Stimulated activated CD8-positive, alpha-beta memory T cell treated with anti-CD3 and anti-CD28 coated beads, Interleukin-2, amount 100 ng/mL, for 48 hours (primary cell): ENCODE results near the gene NOL11.
"Not testable (repeated sequence)": the region's sequence is repeated elsewhere in the genome, so short reads cannot be mapped to it uniquely, and the experiment has no call there.

Experiments
- DNase-seq, 2 donors: peaks; one replicate each; pipeline ENCODE4 v3.0.0-alpha.2; 2020; ENCODE audit warnings: low read depth in 2 of 2

NOL11 gene

DNA sequence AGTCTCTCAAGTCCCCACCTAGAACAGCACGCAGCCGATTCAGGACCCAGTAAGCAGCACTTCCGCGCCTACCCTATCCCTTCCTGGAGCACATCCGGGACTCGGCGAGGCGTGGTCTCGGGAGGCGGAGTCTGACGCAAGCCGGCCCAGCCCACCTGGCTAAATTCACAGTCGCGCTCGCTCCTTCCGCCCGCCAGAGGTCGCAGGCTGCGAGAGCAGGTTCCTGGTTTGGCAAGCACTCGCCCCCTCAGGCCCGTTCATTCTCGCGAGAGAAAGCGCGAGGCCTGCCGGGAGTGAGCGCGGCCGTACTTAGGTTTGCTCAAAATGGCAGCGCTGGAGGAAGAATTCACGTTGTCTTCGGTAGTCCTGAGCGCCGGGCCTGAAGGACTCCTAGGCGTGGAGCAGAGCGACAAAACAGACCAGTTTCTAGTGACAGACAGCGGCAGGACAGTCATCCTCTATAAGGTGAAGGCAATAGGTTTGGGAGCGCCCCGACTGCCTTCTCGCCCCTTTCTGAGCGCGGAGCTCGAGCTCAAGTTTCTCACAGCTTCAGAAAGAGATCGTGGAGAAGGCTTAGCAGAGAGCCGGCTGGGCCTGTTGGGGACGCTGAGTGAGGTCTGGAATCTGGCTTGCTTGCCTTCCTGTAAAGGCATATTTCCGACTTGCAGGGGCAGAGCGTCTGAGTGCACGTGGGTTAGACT, at the start of gene NOL11:
Gene NOL11 (plus strand): TSS at position 313 of the 701 bp plus-strand sequence. CDS start 12 bp downstream, at position 325.
- peak; percentile 97 to 99 for DNase-seq

DNA sequence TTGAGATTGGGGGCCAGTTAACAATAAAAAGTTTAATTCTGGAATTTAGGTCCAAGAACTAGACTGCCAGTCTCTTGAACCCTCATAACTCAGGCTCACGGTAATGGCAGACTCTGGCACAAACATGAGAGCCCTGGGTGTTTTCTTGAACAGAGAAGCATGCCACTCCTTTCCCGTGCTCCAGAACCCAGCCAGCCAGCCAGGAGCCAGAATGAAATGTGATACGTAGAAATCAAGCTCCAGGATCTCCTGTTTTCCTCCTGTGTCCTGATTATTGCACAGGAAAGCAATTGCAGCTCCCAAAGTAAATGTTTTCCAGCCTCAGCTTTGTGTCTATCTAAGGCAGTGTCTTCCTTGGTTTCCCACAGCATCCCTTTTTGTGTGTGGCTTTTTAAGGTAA, 46.2 kb upstream of the NOL11 start:
- DNase-seq, result no peak

DNA sequence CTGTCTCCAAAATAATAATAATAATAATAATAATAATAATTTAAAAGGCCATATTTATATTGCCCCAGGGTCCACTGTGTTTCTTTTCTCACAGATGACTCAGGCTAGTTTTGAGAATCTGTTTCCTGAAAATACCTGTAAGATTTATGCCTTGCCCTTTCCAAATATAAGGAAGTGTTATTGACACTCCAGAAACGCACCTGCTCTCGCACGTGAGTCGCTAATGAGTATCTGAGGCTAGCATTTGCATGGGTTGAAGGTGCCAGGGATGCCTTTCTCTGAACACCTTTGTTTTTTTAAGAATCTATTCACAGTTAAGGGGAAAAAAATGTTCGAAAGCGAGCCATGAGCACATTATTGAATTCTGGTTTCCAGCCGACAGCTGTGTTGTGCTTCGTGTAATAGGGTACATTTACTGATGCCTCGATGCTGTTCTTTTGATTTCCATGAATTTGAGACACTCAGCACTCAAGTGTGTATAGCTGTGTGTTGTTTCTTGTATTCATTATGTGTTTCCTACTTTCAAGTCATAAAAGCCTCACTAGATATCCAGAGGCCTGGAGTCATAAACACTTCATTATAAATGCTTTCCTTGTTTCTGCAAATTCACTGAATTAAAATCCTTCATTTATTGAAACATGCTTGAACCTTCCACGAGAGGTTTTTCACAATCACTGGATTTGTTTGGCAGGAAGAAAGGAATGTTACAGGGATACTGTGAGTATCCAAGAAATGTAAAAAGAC, 45.0 kb upstream of the NOL11 start:
- no peak for DNase-seq

DNA sequence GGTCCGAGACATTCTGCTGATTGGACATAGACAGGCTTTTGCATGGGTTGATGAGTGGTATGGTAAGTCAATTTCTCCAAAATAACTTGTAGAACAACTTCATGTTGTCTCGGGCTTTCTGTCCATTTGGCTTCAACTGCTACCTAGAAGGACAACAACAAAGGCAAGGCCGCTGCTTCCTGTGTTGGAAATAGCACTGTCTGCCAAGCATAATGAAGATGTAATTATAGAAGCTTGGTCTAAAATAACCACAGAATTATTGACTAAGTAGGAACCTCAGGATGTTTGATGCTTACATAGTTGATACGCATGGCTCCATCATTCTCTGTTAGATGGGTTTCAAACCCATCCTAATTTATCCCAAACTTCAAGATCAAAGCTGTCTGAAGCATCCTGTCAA, 42.3 kb upstream of the NOL11 start:
- no peak for DNase-seq

DNA sequence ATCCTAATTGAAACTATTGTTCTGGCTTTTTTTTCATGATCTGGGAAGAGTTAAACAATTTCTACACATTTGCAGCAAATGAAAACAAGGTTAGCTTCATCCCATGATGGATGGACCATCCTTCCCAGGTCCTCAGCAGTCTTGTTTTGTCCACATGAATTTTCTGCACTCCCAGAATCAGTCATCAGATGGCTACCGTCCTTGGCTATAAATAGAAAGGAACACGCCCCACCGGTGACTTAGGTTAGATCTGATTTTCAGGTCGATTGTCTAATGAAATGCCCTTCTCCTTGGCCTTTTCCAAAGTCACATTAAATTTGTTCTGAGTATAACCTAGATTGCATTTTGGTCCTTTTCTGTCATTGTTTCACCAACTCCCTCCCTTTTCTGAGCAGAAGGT, 41.4 kb upstream of the NOL11 start:
- no peak for DNase-seq

DNA sequence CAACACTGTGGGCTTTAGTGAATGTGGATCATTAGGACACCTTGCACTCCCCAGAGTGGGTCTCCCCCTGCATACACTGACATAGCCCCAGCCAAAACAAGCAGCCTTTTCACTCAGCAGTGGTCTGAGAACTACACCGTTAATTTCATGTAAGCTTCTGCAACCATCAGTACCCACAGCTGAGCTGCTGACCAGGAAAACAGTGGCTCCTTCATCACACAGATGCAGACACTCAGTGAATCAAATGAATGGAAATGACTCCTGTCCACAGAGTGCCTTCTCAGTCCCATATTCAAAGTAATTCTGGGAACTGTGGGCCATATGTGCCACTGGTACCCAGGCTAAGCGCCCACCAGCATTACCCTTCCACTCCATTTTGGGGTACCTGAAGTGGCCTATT, 39.3 kb upstream of the NOL11 start:
- no peak for DNase-seq

DNA sequence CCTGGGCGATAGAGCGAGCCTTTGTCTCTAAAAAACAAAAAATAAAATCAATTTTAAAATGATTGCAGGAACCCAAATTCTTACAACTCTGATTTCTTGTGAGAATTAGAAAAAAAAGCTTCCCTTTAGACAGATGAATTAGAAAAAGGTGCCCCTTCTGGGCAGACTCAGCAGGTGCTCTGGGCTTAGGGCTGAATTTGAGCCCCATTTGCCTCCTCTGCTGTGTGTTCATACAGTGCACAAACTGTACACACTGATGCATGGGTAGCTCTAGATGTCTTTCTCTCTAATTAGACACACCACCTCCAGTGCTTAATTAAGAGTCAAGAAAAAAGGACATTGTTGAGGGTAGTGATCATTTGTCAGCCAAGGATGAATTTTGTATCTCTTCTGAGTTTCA, 38.5 kb upstream of the NOL11 start:
- no peak for DNase-seq

DNA sequence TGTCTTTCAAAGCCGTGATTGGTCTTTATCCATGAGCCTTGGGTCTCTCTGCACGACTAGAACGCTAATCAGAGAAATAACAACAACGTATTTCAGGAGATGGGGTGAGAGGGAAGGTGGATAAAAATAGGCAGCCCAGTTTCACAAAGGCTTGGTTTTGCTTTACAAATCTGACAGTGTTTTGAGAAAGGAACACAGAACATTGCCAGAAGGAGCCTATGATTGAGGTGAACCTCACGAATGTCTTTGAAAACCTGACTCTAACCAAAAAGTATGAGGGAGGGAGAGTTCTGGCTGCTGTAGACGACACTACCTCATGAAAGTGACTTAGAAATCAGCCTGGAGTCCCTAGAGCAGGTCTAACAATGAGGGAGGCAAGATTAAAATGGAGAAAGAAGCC, 38.0 kb upstream of the NOL11 start:
- DNase-seq, result no peak

DNA sequence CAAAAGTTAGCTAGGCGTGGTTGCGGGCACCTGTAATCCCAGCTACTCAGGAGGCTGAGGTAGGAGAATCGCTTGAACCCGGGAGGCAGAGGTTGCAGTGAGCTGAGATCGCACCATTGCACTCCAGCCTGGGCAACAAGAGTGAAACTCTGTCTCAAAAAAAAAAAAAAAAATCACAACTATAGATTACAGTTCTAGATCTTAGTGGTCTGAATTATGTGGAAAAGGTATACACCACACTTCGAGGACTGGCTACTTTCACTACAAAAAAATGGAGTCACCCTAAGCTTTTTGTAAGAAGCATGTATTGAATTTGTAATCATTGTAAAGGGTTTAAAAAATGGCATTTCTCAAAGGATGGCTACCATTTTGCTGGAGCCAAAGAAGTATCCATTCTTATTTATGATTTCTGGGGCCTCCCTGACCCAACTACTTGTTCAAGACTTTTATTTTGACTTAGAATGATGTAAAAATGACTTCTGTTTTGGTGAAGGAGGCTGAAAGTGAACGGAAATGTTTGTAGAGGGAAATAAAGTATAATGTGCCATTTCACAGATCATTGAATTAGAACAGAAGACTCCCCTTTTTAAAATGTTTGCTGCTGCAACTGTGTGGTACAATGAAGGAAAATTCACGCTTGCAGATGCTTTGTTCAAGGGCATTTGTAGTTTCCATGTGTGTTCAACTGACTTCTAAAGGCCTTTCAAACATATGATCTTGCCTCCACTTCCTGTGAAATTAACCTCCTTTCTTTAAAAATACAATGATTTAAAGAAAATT, 37.1 kb upstream of the NOL11 start:
- no peak for DNase-seq

DNA sequence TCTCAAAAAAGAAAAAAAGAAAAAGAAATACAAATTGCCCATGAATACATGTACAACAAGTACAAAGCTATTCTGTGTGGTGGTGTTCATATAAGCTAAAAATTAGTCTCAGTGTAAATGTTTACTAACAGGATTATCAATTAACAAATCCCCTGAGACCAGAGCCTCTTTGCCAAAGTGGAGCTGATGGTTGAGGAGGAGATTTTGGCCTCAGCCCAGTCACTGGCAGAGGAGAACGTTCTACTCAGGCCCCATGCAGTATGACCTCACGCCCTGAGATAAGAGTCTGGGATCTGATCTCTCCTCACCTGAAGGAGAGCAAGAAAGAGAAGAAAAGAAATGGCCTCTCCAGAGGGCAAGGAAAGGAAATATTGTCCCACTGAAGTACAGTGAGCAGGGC, 35.5 kb upstream of the NOL11 start:
- no peak for DNase-seq

DNA sequence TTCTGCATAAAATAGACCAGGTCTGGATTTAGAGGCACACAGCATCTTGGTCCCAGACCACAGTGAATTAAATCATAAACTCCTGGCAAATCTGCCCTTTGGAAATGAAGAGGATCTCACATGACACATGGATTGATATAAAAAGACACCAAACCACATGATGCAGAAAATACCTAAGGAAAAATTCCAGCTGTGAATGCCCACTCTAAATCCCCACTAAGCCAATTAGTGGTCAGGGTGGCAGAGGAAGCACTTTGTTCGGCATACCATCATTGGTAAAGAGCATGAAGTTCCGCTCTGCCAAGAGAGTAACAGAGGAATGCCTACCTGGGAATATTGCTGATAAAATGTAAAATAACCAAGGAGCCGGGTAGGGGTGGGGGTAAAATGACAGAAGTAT, 32.4 kb upstream of the NOL11 start:
- no peak for DNase-seq

DNA sequence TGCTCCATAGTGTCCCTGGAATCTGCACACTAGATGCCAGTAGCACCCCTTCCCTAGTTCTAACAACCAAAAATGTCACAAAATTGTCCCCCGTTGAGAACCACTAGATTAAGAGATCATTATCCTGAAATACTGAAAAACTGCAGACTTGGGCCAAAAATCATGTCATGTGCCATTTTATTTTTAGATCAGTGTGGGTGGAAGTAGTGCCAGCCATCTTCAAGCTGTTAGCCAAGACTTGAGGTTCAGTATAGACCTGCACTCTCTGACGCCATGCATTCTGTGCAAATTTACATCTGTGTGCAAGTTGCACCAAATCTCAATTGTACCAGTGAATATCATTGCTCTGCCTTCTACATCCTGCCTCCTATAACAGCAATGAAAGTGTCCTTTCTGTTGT, 31.5 kb upstream of the NOL11 start:
- DNase-seq, result no peak

DNA sequence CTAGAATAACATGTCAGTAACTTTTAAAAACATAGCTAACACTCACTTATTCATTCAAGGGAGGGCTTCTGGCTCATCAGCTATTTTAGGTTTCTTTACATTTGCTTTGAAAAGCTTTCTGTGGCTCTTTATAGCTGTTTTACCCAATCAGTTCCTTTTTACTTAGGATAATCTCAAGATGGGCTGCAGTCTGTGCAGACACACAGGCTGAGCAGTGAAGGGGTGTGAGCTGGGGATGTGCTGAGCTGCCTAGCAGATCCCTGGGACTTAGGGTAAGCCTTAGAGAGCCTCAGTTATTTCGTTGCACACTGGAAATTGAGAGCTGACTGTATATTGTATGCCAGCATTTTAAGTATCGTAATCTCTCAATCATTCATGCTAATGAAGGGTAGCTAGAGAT, 30.2 kb upstream of the NOL11 start:
- DNase-seq, result no peak

DNA sequence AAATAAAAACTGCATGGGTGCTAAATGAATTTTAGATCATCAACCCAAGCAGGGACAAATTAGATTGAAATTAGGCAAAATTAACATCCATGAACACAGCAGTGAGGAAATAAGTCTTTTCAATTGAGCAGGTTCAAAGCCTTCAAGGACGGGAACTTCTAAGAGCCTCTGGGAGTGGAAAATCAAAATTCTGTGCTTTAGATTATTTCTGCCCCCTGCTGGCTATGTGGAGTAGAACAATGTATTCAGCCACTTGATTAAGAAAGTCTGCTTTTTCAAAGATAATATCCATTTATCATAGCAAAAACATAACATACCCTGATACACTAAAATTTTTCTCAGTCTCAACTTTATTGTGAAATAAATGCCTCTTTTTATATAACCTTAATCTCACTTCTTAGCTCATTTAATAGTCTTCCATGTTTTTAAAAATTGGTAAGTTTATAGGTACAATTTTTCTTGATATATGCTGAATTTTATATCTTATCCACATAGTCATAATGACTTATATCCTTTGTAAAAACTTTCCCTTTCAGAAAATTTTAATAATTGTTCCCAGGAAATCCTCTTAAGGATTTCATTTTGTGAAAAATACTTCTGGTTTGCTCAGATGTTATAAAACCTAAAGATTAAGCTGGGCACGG, 28.1 kb upstream of the NOL11 start:
- DNase-seq, result no peak

DNA sequence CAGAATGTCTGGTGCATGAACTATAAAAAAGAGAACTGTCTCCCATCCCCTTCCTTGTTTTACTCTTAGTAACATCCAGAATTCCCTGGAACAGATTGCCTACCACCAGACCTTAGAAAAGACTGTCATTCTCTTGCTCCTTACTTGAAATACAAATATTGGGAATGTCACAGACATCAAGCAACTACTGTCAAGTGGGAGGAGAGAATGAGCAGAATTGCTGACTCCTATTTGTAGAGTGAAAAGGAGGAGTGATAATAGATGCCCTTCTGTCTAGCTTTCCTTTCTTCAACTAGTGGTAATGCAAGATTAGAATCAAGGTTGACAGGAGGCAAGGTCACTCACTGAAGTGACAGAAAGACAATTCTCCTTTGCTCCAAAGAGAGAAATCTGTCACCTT, 23.9 kb upstream of the NOL11 start:
- no peak for DNase-seq

DNA sequence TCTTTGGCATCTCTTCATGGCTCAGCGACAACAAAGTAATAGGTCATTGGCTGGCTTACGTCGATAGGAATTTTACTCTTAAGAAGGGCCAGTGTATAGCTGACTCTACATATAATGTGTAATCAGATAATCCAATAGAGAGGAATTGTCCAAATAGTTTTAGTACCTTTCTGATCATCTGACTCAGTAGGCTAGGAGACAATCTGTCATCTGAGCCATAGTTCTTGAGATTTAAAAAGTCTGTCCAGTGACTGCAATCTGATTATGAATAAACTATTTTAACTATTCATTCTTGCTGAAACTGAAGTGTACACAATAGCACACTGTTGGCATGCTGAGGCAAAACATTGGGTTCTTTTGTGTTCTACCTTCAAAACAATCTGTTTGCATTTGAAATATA, 21.4 kb upstream of the NOL11 start:
- DNase-seq, result no peak

DNA sequence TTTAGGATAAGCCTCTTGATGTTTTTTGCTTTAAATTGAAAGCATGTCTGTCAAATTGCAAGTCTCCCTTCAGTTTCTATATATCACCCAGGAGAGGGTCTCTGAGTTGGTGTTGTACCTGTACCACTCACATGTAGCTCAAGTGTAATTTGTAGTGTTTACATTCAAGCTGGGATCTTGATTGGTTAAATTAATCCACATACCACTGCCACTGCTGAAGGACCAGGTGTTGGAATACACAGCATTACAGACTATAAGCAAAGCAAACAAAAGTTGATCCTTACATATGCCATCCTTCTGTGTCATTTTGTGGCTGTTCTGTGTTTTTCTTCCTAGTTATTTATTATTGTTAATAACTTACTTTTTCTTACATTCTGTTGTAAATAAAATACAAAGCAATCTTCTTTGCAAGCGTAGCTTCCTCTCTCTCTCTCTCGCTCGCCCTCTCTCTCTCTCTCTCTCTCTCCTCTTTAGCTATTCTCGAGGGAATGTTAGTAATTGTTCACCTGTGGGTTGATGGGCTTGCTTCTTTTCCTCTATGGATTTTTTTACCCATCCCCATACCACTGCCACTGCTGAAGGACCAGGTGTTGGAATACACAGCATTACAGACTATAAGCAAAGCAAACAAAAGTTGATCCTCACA, 20.8 kb upstream of the NOL11 start:
- no peak for DNase-seq

DNA sequence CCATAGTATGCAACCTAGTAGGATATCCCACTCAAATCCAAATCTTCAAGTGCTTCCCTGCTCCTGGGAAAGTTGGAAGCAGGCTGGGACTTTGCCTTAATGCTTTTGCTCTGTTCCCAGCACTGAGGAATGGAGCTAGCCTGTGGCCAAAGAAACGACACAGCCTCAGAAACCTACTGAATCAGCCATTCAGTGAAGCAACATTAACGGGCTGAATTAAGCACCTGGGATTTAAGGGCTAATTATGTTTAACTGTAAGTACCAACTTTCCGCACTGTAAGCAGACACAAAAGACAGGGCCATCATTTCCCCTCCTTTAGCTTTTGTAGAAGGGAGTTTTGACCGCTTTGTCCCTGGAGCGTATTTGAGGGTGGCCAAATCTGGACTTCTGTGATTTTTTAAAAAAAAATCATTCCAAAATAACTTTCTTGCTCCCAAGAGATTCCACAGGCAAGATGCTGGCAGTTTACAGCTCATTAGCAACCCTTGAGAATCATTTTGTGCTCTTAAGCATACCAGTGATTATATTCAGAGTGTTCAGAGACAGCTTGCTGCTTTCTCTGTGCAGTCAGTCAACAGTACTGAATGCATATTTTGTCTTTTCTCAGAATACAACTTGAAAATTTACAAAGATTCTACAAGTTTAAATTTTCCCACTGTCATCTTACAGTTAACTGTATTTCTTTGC, 17.6 kb upstream of the NOL11 start:
- no peak for DNase-seq

DNA sequence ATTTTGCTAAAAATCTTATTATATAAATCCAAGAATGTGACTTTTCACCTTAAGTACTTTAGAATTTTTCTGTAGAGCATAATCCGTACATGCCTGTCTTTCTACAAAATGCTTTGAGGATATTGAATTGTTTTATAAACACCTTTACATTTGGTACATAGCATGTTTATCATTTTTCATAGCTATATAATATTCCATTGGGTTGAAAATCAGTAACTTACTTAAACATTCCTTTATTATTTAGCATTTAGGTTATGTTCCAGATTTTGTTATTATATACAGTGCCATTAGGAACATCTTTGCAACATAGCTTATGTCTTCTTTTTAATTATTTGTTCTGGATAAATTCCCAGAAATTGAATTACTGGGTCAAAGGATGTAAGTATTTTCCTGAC, 17.0 kb upstream of the NOL11 start:
- no peak for DNase-seq

DNA sequence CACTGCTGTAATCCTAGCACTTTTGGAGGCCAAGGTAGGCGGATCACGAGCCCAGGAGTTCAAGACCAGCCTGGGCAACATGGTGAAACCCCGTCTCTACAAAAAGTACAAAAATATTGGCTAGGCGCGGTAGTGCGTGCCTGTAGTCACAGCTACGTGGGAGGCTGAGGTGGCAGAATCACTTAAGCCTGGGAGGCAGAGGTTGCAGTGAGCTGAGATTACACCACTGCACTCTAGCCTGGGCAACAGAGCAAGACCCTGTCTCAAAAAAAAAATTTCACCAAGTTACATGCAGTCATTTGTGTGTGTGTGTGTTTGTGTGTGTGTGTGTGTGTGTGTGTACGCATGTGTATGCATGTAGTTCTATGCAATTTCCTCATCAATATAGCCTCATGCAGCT, 14.9 kb upstream of the NOL11 start:
- DNase-seq, result not testable (repeated sequence)

DNA sequence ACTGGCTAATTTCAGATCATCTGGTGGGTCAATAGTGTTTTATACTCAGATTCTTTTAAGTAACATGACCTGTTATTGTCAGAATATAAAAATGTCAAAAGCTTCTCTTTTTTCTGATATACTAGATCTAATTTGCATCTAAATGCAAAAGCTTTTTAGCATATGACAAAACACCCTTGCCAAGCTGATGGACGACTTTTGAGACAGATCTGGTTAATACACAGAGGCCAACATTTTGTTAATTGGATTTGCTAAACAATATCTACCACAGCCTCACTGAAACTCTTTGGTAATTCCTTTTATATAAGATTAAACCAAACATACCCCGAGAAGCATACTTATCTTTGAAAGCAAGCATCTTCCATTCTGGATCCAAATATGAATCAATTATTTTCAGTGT, 10.3 kb upstream of the NOL11 start:
- no peak for DNase-seq
